HG02885 (cell line): ENCODE results near the gene MACC1.

Experiments
- ATAC-seq: cut with Tn5 transposase; IDR thresholded peaks from one replicate; pipeline ENCODE4 v1.9.1; 2021; ENCODE audit warnings: mild to moderate bottlenecking; ENCODE audit not compliant: unreplicated experiment, poor library complexity

MACC1 gene

GRCh38 chr7:20233362-20233761 lies 16.2 kb upstream of the MACC1 start:
- peak; percentile 36 for ATAC-seq

DNA sequence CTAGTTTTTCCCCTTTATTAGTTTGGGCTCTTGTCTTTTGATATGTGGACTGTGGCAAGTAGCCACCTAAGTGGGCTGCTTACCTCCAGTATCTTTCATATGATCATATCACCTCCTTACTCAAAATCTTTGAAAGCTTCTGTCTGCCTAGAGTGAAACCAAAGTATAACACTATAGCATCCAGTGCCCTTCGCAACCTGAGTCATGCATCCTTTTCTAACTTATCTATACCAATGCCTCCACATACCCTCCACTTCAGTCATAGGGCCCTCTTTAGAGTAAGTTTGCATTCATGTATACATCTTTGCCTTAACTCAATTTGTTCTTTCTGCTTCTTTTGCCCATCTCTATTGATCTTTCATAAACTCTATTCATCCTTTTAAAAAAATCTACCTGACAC lies 15.7 kb upstream of the MACC1 start:
- no peak for ATAC-seq

GRCh38 chr7:20229646-20230500 lies 12.7 kb upstream of the MACC1 start:
- no peak for ATAC-seq

GRCh38 chr7:20229081-20229480 lies 11.9 kb upstream of the MACC1 start:
- ATAC-seq = no peak

DNA sequence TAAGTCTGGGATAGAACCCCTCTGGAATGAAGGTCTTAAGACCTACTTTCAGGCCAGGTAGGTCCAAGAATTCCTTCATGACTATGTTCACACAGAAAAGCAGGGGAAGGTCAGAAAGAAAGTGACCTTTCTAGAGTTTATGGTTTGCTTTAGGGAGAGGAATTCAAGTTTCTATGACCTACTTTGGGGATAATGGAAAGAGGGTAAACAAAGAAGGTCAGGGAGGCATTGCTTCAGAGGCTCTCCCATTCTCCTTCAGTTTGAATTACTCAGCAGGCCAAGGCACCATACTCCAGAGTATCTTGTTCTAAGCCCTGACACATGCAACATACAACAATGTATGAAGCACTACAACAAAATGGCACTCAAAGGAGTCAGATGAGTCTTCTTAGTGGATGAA lies 11.5 kb upstream of the MACC1 start:
- ATAC-seq = no peak

DNA sequence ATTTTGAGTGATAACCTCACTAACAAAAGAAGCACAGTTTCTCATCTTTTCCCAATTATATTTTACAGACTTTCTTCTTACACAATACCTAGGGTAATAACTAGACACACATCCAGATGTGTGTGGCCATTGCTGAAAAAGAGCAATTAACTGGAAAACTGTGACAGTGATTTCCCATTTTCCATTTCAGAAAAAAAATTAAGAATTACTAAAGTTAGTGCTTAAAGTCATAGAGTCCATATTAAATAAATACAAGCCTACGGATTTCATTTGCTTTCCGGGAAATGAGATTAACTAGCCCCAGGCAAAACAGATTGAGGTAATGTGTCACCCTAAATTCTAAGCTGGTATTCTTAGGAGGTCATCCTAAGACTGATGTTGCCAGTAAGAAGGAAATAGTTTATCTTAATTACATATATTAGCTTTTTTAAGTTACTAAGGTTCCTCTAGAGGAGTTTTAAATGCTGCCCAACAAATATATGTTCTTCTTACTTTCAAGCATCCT lies 10.2 kb upstream of the MACC1 start:
- ATAC-seq = no peak

DNA sequence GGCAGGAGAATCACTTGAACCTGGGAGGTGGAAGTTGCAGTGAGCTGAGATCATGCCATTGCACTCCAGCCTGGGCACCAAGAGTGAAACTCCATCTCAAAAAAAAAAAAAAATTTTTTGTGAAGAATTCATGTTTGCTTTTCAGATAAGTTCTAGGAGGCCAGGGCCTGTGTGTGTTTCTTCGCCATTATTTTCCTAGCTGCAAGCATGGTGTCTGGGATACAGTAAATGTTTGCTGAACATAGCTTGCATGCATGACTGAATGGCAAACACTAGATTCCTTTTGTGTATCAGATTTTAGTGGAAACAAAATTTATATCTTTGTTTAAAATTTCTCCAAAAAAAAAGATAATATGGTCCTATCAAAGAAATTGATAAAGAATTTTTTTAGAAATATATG lies 9.7 kb upstream of the MACC1 start:
- no peak for ATAC-seq

- ATAC-seq = no peak
Observed at GRCh38 chr7:20225384-20225783, 8.2 kb upstream of the MACC1 start.

DNA sequence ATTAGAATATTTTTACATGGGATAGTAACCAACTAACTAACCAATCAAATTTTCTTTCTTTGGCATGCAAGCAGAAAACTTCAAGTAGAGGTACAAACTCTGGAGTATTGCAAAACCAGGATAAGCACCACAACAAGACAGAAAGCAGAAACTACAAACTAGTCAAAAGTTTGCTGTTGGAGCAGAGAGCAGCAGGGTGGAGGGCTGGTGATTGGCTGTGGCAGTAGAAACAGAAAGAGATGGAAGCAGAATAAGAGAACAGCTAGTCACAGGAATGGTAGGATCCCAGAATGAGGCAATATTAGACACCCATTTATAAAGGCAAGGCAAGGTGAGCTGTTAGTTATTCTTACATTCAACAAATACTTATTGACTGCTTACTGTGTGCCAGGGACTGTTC lies 6.8 kb upstream of the MACC1 start:
- ATAC-seq = no peak

- no peak for ATAC-seq
Observed at GRCh38 chr7:20223356-20223755, 6.2 kb upstream of the MACC1 start.

- no peak for ATAC-seq
Observed at GRCh38 chr7:20222219-20222828, 5.1 kb upstream of the MACC1 start.

DNA sequence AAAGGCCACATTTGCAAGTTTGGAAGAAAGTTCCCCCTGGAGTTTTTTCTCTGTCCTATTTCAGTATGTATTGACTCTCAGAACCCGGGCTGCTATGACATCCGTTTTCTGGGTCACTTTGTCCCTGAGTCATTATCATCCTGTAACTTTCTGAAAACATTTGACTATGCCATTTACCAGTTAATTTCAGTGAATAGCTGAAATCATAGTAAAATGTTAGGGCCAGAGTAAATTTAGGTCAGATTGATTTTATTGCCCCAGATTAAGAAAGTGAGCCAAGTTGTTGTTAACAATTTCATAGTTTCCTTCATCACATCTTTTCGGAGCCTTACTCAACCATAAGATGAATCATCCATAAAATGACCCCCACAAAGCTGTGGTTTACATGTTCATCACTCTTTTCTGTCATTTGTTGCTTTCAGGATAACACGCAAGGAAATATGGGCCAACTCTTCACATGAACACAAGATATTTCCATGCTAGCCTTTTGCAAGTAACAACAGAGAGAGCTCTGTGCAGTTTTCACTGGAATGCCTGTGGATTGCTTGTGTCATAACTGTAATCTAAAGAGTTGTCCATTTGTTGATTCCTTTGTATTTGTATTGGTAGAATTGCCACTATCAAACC lies 3.9 kb upstream of the MACC1 start:
- ATAC-seq = peak; percentile 16

- ATAC-seq = no peak
Observed at GRCh38 chr7:20220293-20220761, 3.1 kb upstream of the MACC1 start.

DNA sequence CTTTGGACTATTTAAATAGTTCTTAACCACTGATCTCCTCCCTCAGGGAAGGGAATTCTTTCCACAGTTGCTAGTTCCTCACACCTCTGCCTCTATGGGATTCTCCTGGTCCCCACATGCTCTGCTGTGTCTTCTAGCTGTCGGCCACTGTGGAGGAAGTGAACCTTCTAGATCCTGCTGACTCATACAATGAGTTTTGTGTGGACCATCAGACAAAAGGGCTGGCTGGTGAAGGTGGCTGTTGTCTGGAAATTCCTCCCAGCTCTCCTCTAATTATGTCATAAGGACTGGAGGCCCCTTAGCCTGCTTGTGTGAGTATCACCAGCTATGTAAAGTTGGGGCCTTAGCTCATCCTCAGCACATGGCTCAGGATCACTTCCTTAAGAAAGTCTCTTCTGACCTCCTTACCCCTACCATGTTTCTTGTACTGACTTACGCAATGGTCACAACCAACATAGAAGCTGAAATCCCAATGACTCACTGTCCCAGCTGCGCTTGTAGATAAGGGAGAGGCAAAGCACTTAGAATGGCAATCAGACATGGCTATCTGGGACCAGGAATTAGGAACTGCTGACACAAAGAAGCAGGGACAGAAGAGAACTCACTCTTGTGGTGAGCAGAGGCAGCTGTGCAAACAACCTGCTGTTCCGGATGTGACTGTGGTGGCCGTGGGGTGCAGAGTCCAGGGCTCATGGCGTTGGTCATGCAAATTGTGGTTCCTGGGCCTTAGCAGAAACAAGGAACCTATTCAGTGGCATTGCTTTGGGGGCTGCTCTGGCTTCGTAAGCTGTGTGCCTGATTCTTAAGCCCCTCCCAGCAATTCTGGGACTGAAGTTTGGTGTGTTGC lies 2.5 kb upstream of the MACC1 start:
- peak; percentile 82 for ATAC-seq

GRCh38 chr7:20219062-20219445 lies 1.9 kb upstream of the MACC1 start:
- no peak for ATAC-seq

- no peak for ATAC-seq
Observed at GRCh38 chr7:20218279-20218678, 1.1 kb upstream of the MACC1 start.

DNA sequence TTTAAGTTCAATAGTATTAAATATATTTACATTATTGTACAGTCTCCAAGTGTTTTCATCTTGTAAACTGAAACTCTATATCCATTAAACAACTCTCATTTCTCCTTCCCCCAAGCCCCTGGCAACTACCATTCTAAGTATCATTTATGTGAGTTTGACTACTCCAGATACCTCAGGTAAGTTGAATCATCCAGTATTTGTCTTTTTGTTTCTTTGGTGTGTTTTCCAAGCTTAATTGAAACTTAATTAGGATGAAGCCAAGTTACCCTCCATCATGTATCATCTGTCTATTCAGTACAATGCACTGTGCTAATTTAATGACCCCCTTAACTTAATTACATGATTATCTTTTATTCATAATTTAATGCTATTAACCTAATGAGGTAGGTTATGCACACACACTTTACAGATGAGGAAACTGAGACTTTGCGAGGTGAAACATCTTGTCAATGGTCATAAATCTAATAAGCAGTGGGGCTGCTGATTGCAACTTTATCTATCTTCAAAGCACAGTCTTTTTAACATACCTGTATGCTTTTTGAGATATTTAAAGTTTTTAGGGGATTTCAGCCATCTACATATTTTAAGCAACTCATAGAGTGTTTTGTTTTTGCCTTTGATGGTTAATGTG lies 663 bp downstream of the MACC1 start:
- ATAC-seq = no peak

- no peak for ATAC-seq
Observed at GRCh38 chr7:20214921-20215669, 2.1 kb downstream of the MACC1 start.

DNA sequence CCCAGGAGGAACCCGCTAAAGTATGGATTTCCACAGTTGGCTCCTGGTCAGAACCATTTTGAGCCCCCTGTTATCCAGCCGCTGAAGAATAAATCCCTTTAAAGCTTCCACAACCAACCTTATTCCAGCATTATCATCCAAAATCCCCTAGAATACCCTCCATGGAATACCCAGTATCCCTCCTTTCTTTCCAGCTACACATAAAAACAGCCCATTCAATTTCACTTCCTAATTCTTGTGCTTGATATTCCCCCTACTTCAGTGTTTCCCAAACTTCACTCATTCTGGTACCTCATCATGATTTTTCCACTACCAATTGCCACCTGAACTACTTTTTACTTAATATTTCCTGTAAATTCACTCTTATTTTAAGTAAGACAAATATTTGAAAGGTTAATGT lies 3.1 kb downstream of the MACC1 start:
- no peak for ATAC-seq
